HG03025 (cell line): ENCODE results near the gene FBLN1.
"Not testable (repeated sequence)": the region's sequence is repeated elsewhere in the genome, so short reads cannot be mapped to it uniquely, and the experiment has no call there.

Experiments
- ATAC-seq: cut with Tn5 transposase; IDR thresholded peaks from one replicate; pipeline ENCODE4 v1.9.1; 2021; ENCODE audit warnings: mild to moderate bottlenecking, moderate library complexity; ENCODE audit not compliant: unreplicated experiment, low FRiP score

Gene FBLN1

DNA sequence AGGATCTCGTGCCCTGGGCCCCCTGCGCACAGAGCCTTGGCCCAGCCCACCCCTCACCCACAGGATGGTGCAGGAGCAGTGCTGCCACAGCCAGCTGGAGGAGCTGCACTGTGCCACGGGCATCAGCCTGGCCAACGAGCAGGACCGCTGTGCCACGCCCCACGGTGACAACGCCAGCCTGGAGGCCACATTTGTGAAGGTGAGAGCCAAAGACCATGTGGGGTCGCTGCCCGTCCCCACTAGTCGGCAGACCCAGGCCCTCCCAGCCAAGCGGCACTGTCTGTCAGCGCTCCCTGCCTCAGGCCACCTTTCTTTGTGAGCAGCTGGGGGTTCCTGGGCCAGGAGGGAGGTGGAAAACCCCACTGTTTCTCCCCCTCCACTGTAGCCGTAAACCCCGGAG, 22.8 kb downstream of the FBLN1 start:
- ATAC-seq: no peak

DNA sequence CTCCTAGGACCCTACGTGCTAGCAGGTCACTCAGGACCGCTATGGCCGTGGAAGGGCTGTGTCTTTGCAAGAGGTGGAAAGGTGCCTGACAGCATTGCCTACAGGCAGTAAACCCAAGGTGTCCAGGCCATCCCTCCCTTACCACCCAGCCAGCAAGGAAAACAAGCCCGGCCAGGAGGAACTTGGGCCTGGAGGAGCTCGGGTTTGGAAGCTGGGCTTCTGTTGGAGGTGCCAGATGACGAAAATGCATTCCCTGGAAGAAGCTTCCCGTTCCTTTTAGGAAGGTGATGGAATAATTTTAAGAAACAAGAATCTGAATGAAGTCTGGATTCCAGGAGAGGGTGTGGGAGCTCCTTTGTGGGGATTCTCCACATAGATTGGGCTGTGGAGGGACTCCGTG, 23.6 kb downstream of the FBLN1 start:
- ATAC-seq: no peak

- no peak for ATAC-seq
Observed at GRCh38 chr22:45526768-45527360, 24.2 kb downstream of the FBLN1 start.

- ATAC-seq: no peak
Observed at GRCh38 chr22:45527456-45527855, 24.8 kb downstream of the FBLN1 start.

DNA sequence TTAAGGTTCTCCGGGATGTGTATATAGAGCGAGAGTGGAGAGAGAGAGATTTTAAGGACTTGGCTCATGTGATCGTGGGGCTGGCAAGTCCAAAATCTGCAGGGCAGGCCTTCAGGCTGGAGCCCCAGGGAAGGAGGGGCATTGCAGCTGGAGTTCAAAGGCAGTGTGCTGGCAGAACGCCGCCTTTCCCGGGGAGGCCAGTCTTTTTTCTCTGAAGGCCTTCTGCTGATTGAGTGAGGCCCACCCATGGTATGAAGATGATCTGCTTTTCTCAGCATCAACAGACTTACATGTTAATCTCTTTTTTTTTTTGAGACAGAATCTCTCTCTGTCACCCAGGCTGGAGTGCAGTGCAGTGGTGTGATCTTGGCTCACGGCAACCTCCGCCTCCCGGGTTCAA, 25.4 kb downstream of the FBLN1 start:
- ATAC-seq: no peak

DNA sequence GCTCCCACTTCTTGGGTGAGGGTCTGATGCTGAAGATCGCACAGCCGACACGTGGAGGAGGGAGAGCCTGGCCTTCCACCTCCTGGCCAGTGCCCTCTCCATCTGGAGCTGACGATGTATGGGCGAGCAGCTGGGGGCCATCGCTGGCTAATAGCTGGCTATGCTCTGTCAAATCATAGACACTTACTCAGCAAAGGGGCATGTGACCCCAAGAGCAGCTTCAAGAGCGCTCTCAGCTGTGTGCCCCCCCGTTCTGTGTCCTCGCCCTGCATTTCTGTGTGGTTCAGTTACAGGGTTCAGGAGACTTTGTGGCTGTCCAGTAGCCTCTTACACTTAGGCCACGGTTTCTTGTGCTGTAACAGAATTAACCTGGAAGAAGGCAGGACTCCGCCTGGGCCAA, 26.4 kb downstream of the FBLN1 start:
- no peak for ATAC-seq

DNA sequence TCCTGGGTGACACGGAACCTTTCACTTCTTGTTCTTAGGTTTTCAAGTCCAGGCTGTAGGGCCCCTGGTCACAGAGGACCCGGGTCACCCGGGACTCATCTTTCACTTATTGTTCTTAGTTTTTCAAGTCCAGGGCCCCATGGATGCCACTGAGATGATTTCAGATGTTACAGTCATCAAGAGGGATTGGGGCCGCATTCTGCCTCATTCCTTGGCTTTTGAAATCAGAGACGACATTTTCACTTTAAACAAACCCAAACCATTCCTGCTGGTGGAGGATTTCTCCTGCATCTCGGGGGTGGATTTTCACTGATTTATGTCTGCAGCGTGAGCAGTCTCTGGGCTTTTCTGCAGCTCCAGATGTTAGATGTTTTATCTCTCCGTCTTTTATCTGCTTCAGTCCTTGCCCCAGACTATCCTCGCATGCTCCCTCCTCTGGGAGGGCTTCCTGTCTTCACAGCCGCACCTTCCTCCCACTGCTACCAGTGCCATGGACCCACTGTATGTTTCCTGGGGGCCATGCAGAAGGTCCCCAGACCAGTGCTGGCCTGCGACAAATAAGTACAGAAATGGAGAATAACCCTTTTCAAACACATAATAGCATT, 27.4 kb downstream of the FBLN1 start:
- no peak for ATAC-seq

- ATAC-seq: no peak
Observed at GRCh38 chr22:45531441-45532234, 29.0 kb downstream of the FBLN1 start.

- no peak for ATAC-seq
Observed at GRCh38 chr22:45532235-45532631, 29.6 kb downstream of the FBLN1 start.

DNA sequence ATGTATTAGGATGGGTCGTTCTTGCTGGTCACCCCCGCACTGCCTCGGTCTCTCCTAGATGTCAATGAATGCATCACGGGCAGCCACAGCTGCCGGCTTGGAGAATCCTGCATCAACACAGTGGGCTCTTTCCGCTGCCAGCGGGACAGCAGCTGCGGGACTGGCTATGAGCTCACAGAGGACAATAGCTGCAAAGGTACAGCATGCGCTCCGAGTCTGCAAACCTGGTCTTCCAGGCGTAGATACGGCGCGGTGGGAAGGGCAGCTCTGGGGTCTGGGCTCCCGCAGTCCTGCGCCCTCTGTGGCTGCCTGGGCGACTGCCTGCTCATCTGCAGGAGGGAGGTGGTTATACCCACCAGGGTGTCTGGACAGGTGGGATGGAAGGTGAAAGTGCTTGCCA, 31.0 kb downstream of the FBLN1 start:
- no peak for ATAC-seq

- ATAC-seq: no peak
Observed at GRCh38 chr22:45534339-45535192, 31.9 kb downstream of the FBLN1 start.

GRCh38 chr22:45535290-45535689, 32.6 kb downstream of the FBLN1 start:
- no peak for ATAC-seq

DNA sequence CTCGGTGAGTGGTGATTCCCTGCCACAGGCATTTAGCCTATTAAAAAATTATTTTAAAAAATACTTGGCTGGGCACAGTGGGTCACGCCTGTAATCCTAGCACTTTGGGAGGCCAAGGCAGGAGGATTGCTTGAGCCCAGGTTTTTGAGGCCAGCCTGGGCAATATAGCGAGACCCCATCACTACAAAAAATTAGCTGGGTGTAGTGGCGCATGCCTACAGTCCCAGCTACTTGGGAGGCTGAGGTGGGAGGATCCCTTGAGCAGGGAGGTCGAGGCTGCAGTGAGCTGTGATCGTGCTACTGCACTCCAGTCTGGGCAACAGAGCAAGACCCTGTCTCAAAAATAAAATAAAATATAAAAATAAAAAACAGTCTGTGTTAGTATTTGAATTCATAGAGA, 33.2 kb downstream of the FBLN1 start:
- ATAC-seq: not testable (repeated sequence)

GRCh38 chr22:45537734-45538181, 35.1 kb downstream of the FBLN1 start:
- ATAC-seq: no peak

DNA sequence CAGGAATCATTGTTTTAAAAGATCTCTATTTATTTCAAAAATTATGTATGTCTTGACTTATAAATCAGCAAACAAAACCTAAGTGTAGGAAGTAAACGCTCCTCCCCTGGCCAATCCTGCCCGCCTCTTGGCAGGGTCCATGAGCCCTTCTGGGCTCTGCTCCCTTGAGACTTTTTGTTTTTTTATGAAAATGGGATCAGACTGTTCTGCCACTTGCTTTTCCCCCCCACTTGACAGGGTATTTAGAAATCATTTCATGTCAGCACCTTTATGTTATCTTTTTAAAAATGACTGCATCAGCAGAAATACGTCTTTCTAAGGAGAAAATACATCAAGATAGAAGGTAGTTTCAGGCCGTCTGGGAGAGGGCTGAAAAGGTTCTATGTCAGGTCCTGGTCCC, 35.6 kb downstream of the FBLN1 start:
- no peak for ATAC-seq

- no peak for ATAC-seq
Observed at GRCh38 chr22:45540122-45540521, 37.4 kb downstream of the FBLN1 start.

GRCh38 chr22:45541382-45541979, 38.8 kb downstream of the FBLN1 start:
- ATAC-seq: no peak

DNA sequence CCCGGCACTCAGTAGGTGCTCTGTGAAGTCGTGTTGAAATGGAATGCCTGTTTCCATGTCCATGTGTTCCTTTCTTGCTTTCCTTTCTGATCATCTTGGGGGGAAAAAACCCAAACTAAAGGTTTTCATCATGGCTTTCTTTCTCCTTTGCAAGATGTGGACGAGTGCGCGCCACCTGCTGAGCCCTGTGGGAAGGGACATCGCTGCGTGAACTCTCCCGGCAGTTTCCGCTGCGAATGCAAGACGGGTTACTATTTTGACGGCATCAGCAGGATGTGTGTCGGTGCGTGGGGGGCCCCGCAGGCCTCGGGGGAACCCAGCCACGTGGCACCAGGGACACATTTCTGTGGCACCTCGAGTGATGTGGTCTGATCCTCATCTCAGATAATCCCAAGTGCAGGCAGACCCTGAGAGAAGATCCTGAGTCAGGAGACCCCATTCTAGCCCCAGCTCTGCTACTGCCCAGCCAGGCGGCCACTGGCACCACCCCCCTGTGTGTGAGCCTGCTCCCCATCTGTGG, 39.4 kb downstream of the FBLN1 start:
- no peak for ATAC-seq

- not testable (repeated sequence) for ATAC-seq
Observed at GRCh38 chr22:45542736-45543135, 40.1 kb downstream of the FBLN1 start.

DNA sequence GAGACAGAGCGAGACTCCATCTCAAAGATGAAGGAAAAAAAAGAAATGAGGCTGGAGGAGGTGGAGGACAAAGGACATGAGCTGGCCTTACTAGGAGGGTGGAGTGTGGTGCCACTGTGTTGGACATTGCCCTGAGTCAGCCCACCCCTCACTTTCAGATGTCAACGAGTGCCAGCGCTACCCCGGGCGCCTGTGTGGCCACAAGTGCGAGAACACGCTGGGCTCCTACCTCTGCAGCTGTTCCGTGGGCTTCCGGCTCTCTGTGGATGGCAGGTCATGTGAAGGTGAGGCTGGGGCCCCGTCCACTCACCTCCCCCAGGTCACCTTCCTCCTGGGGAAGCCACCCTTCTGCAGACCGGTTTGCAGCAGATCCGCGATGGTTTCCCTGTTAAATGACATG, 40.6 kb downstream of the FBLN1 start:
- ATAC-seq: no peak
